ENCODE measurements around the gene PAMR1. TPM values are rescaled to one million over a fixed set of nuclear protein-coding genes. Genes with fewer than 3 reads are reported as not detected.

The PAMR1 gene
- total and polyA plus RNA-seq, 2 of the 8 experiments (the other 6 are each of a cell fraction or from before 2014, with no cell fraction given) = 3.0 to 6.9 TPM

- no peak for TF ChIP-seq CHD7 (IDR thresholded peaks at IDR 0.05; ENCODE audit: insufficient replicate concordance, low read length)
- no peak for TF ChIP-seq E2F6 (IDR thresholded peaks at IDR 0.05)
- no peak for TF ChIP-seq CTCF (IDR thresholded peaks at IDR 0.05; ENCODE audit: control extremely low read depth in 1 of 3, insufficient read depth in 1 of 3, low read depth in 1 of 3, low read length in 3 of 3)
- no peak for TF ChIP-seq SP2 (IDR thresholded peaks at IDR 0.05; ENCODE audit: low read length)
- no peak for TF ChIP-seq TCF12 (IDR thresholded peaks at IDR 0.05; ENCODE audit: low read depth, low read length)
- TF ChIP-seq CTBP2 (IDR thresholded peaks at IDR 0.05; ENCODE audit: borderline replicate concordance, insufficient read depth, insufficient read length, low read length) = no peak
- no peak for TF ChIP-seq BRCA1 (IDR thresholded peaks at IDR 0.05; ENCODE audit: low read depth, low read length)
These were observed 42.5 kb upstream of the PAMR1 start (continued) for GRCh38 chr11:35567737-35568465.

All from H1 (cell line).